ENCODE measurements around the gene TTF1. TPM values are rescaled to one million over a fixed set of nuclear protein-coding genes. Genes with fewer than 3 reads are reported as not detected.

The TTF1 gene
- total RNA-seq, 1 experiment from 2014 or later = 9.7 TPM

GRCh38 chr9:132401824-132402223, 4.8 kb downstream of the TTF1 start:
- no peaks in the 10 kb centered on the region for H3K9me3 Mint-ChIP-seq (ENCODE audit: low read depth, unreplicated experiment)
- CTCF ChIA-PET = no interaction called here
- H3K4me1 Mint-ChIP-seq (ENCODE audit: low read depth, unreplicated experiment) = peaks cover 24% of the 10 kb centered on the region
- intact Hi-C loops (cut with micrococcal nuclease; ENCODE audit: unreplicated experiment) = no loop called here
- DNase-seq = no peak
- no peak overlapping the region for H3K4me3 Mint-ChIP-seq (ENCODE audit: low read depth, unreplicated experiment)
- H3K27me3 Mint-ChIP-seq (ENCODE audit: unreplicated experiment) = no peaks in the 10 kb centered on the region
- no TSS peak for BruUV-seq (replicated peaks)
- peaks cover 36% of the 10 kb centered on the region for H3K36me3 Mint-ChIP-seq (ENCODE audit: insufficient read depth, unreplicated experiment)
- no peak overlapping the region for H3K27ac Mint-ChIP-seq (ENCODE audit: unreplicated experiment)
- TF ChIP-seq CTCF (IDR thresholded peaks at IDR 0.05; ENCODE audit: unreplicated experiment) = no peak

GRCh38 chr9:132395560-132395959, 11.1 kb downstream of the TTF1 start:
- no peak for TF ChIP-seq CTCF (IDR thresholded peaks at IDR 0.05; ENCODE audit: unreplicated experiment)
- DNase-seq = no peak
- Mint-ChIP-seq H3K36me3 (ENCODE audit: insufficient read depth, unreplicated experiment) (peaks cover 37% of the 10 kb centered on the region), H3K9me3 (ENCODE audit: low read depth, unreplicated experiment) (no peaks in the 10 kb centered on the region), H3K27ac (ENCODE audit: unreplicated experiment) (no peak overlapping the region), H3K4me1 (ENCODE audit: low read depth, unreplicated experiment) (no peaks in the 10 kb centered on the region), H3K27me3 (ENCODE audit: unreplicated experiment) (no peaks in the 10 kb centered on the region), H3K4me3 (ENCODE audit: low read depth, unreplicated experiment) (no peak overlapping the region)
- no TSS peak for BruUV-seq (replicated peaks)
- intact Hi-C loops (cut with micrococcal nuclease; ENCODE audit: unreplicated experiment) = no loop called here
- CTCF ChIA-PET = no interaction called here

GRCh38 chr9:132391449-132391848, 15.2 kb downstream of the TTF1 start:
- no peak overlapping the region for H3K4me3 Mint-ChIP-seq (ENCODE audit: low read depth, unreplicated experiment)

GRCh38 chr9:132390966-132391365, 15.7 kb downstream of the TTF1 start:
- intact Hi-C loops (cut with micrococcal nuclease; ENCODE audit: unreplicated experiment) = no loop called here
- Mint-ChIP-seq H3K36me3 (ENCODE audit: insufficient read depth, unreplicated experiment) (peaks cover 24% of the 10 kb centered on the region), H3K9me3 (ENCODE audit: low read depth, unreplicated experiment) (no peaks in the 10 kb centered on the region), H3K27me3 (ENCODE audit: unreplicated experiment) (no peaks in the 10 kb centered on the region), H3K27ac (ENCODE audit: unreplicated experiment) (no peak overlapping the region), H3K4me1 (ENCODE audit: low read depth, unreplicated experiment) (no peaks in the 10 kb centered on the region), H3K4me3 (ENCODE audit: low read depth, unreplicated experiment) (no peak overlapping the region)
- CTCF ChIA-PET = no interaction called here
- TF ChIP-seq CTCF (IDR thresholded peaks at IDR 0.05; ENCODE audit: unreplicated experiment) = no peak
- no TSS peak for BruUV-seq (replicated peaks)
- DNase-seq = no peak

More at GRCh38 chr9:132391449-132391848, 15.2 kb downstream of the TTF1 start:
- intact Hi-C loops (cut with micrococcal nuclease; ENCODE audit: unreplicated experiment) = no loop called here
- TF ChIP-seq CTCF (IDR thresholded peaks at IDR 0.05; ENCODE audit: unreplicated experiment) = no peak
- Mint-ChIP-seq H3K36me3 (ENCODE audit: insufficient read depth, unreplicated experiment) (peaks cover 27% of the 10 kb centered on the region), H3K9me3 (ENCODE audit: low read depth, unreplicated experiment) (no peaks in the 10 kb centered on the region), H3K27ac (ENCODE audit: unreplicated experiment) (no peak overlapping the region), H3K27me3 (ENCODE audit: unreplicated experiment) (no peaks in the 10 kb centered on the region), H3K4me1 (ENCODE audit: low read depth, unreplicated experiment) (no peaks in the 10 kb centered on the region)
- DNase-seq = no peak
- BruUV-seq (replicated peaks) = no TSS peak
- CTCF ChIA-PET = no interaction called here
